Measurements from ENCODE around the gene ING2. TPM values are rescaled to one million over a fixed set of nuclear protein-coding genes. Genes with fewer than 3 reads are reported as not detected.

Gene ING2
- total and polyA plus RNA-seq, 2 of the 8 experiments (the other 6 are each of a cell fraction or from before 2014, with no cell fraction given), result 5.1 to 16.1 TPM

GRCh38 chr4:183517194-183517593 lies 12.3 kb downstream of the ING2 start:
- CTCF ChIA-PET (ENCODE audit: partially characterized antibody), result interaction anchor here (0.6 to 0.9 kb wide), 2 partner anchors 8 to 14 kb away, joined by 4 read pairs; no protein-coding TSS in a partner anchor
- H2AK5ac ChIP-seq (ENCODE audit: low read depth, low read length), result no peak overlapping the region
- no peak overlapping the region for H3K4me3 ChIP-seq (ENCODE audit: extremely low read depth in 1 of 4, insufficient read depth in 2 of 4, low read depth in 3 of 4, low read length in 4 of 4)
- no peak overlapping the region for H2AFZ ChIP-seq (ENCODE audit: low read length)
- H3K4ac ChIP-seq (replicated peaks; ENCODE audit: insufficient read length, low read depth, low read length), result no peak overlapping the region
- no peak overlapping the region for H4K8ac ChIP-seq (ENCODE audit: extremely low read depth, insufficient read depth, low read length)
- no peak overlapping the region for H3K14ac ChIP-seq (ENCODE audit: insufficient read length)
- DNase-seq (ENCODE audit: low read depth in 1 of 2, low spot score in 2 of 2) (no peak), FAIRE-seq (no peak)
- H3K23ac ChIP-seq (ENCODE audit: insufficient read length), result no peak overlapping the region
- no peak overlapping the region for H2BK20ac ChIP-seq (ENCODE audit: low read length)
- no peak overlapping the region for H3K56ac ChIP-seq (replicated peaks; ENCODE audit: insufficient read length, low read depth, low read length)
- no peak overlapping the region for H2BK120ac ChIP-seq (replicated peaks; ENCODE audit: low read depth, low read length)
- no peaks in the 10 kb centered on the region for H3K23me2 ChIP-seq (ENCODE audit: low read depth, low read length)
- no peak overlapping the region for H4K5ac ChIP-seq (ENCODE audit: insufficient read length, low read depth, low read length)
- H3K9me3 ChIP-seq (ENCODE audit: insufficient read depth in 2 of 2, low read depth in 1 of 2, low read length in 1 of 2), result no peaks in the 10 kb centered on the region
- no peak overlapping the region for H2BK15ac ChIP-seq (ENCODE audit: low read length)
- H3K4me1 ChIP-seq (replicated peaks in 1 of 4; ENCODE audit: control insufficient read depth in 3 of 4, insufficient read depth in 4 of 4, low read length in 3 of 4), result peaks cover 0 to 3% (median 1%) of the 10 kb centered on the region in 4 experiments; a peak in 1 of 7 replicates
- no peaks in the 10 kb centered on the region; a peak in 1 of 4 replicates for H3K79me2 ChIP-seq (ENCODE audit: control insufficient read depth in 1 of 2, insufficient read depth in 2 of 2, low read length in 2 of 2)
- H3K18ac ChIP-seq (ENCODE audit: extremely low read depth, low read length), result no peak overlapping the region
- peaks cover 0 to 6% (median 0%) of the 10 kb centered on the region in 4 experiments; a peak in 1 of 8 replicates for H3K36me3 ChIP-seq (ENCODE audit: control insufficient read depth in 2 of 4, insufficient read depth in 4 of 4, low read length in 3 of 4)
- H2BK5ac ChIP-seq (ENCODE audit: low read depth, low read length), result no peak overlapping the region
- H3K27ac ChIP-seq (ENCODE audit: low read depth, low read length), result no peak overlapping the region
- H4K91ac ChIP-seq (replicated peaks; ENCODE audit: insufficient read length, low read length), result no peak overlapping the region
- H3K4me2 ChIP-seq (ENCODE audit: insufficient read depth in 1 of 2, low read depth in 2 of 2, low read length in 2 of 2), result no peak overlapping the region
- 81% methylated on average over 2 of the region's 2 CpGs; no CpG with 5 or more reads in 1 of the 2 experiments for WGBS, 2 experiments (ENCODE audit: extremely low coverage in 1 of 2, insufficient coverage in 1 of 2, insufficient read length in 1 of 2, insufficient replicate concordance in 2 of 2, low coverage in 1 of 2, low lambda C conversion rate in 2 of 2, missing lambda C conversion rate in 1 of 2)
- H4K20me1 ChIP-seq (replicated peaks in 1 of 2; ENCODE audit: control insufficient read depth in 1 of 2, insufficient read depth in 2 of 2, low read length in 2 of 2), result peaks cover 0 to 3% of the 10 kb centered on the region in 2 experiments
- POLR2A ChIA-PET (ENCODE audit: partially characterized antibody), result no interaction called here
- no peaks in the 10 kb centered on the region; the same call in 1 of the 2 replicates for H3K79me1 ChIP-seq (ENCODE audit: low read depth, low read length)
- H3K9ac ChIP-seq (replicated peaks in 1 of 4; ENCODE audit: extremely low read depth in 1 of 4, low read depth in 3 of 4, low read length in 3 of 4), result no peak overlapping the region
- H2BK12ac ChIP-seq (ENCODE audit: low read depth, low read length), result no peak overlapping the region
- no peaks in the 10 kb centered on the region for H3K27me3 ChIP-seq (replicated peaks in 1 of 4; ENCODE audit: control insufficient read depth in 3 of 4, extremely low read depth in 1 of 4, insufficient read depth in 3 of 4, low read length in 3 of 4)
- TF ChIP-seq CHD2 (IDR thresholded peaks at IDR 0.05; ENCODE audit: low read length), result no peak
- TF ChIP-seq KDM5A (IDR thresholded peaks at IDR 0.05; ENCODE audit: low read length), result no peak
- TF ChIP-seq SP1 (IDR thresholded peaks at IDR 0.05; ENCODE audit: low read depth, low read length), result no peak
- TF ChIP-seq CBX8 (IDR thresholded peaks at IDR 0.05; ENCODE audit: borderline replicate concordance, low read depth, low read length), result no peak
- no peak for TF ChIP-seq SRF (IDR thresholded peaks at IDR 0.05; ENCODE audit: low read depth, low read length)
- no peak for TF ChIP-seq ATF2 (IDR thresholded peaks at IDR 0.05; ENCODE audit: low read length)
- no peak for TF ChIP-seq SIRT6 (IDR thresholded peaks at IDR 0.05; ENCODE audit: low read length)
- no peak for TF ChIP-seq POU5F1 (IDR thresholded peaks at IDR 0.05; ENCODE audit: low read depth, low read length)
- TF ChIP-seq SUZ12 (IDR thresholded peaks at IDR 0.05; ENCODE audit: low read length), result no peak
- no peak for TF ChIP-seq TAF1 (IDR thresholded peaks at IDR 0.05; ENCODE audit: low read depth, low read length)
- TF ChIP-seq TAF7 (optimal IDR thresholded peaks at IDR 0.05; ENCODE audit: borderline replicate concordance, low read depth, low read length), result no peak
- no peak for TF ChIP-seq RAD21 (IDR thresholded peaks at IDR 0.05 in 1 of 2, conservative IDR thresholded peaks at IDR 0.05 in 1 of 2; ENCODE audit: low read depth in 2 of 2, low read length in 2 of 2)
- no peak for TF ChIP-seq HDAC6 (IDR thresholded peaks at IDR 0.05; ENCODE audit: low read depth, low read length)

Measured in H1 (cell line).